Trophoblast cell (in vitro differentiated cells and primary cell): ENCODE measurements around the gene PARD3B.

ENCODE experiments used
- DNase-seq, 2 donors: peaks; one replicate each; pipeline ENCODE4 v3.0.0-alpha.2; 2016
- H2AFZ ChIP-seq: 2 replicates; pipeline ENCODE4 v1.6.1; 2013; ENCODE audit warnings: low read length, moderate library complexity, mild to moderate bottlenecking; ENCODE audit not compliant: insufficient read depth, poor library complexity
- H2AK5ac ChIP-seq: 2 replicates; pipeline ENCODE4 v1.6.1; 2013; ENCODE audit warnings: mild to moderate bottlenecking, low read length
- H2BK120ac ChIP-seq: 2 replicates; pipeline ENCODE4 v1.6.1; 2013; ENCODE audit warnings: low read length, mild to moderate bottlenecking, moderate library complexity; ENCODE audit not compliant: insufficient read depth, poor library complexity
- H2BK12ac ChIP-seq: 2 replicates; pipeline ENCODE4 v1.6.1; 2013; ENCODE audit warnings: mild to moderate bottlenecking, low read length, moderate library complexity
- H2BK5ac ChIP-seq: 2 replicates; pipeline ENCODE4 v1.6.1; 2013; ENCODE audit warnings: low read length, low read depth, moderate library complexity, mild to moderate bottlenecking; ENCODE audit not compliant: poor library complexity
- H3K14ac ChIP-seq: 2 replicates; pipeline ENCODE4 v1.6.1; 2013; ENCODE audit warnings: mild to moderate bottlenecking, low read length
- H3K18ac ChIP-seq: 2 replicates; pipeline ENCODE4 v1.6.1; 2013; ENCODE audit warnings: mild to moderate bottlenecking, low read length
- H3K23ac ChIP-seq: 2 replicates; pipeline ENCODE4 v1.6.1; 2013; ENCODE audit warnings: low read length
- H3K27ac ChIP-seq: 2 replicates; pipeline ENCODE4 v1.5.1; 2013; ENCODE audit warnings: low read depth, mild to moderate bottlenecking, inconsistent platforms, low read length, moderate library complexity
- H3K27me3 ChIP-seq: 2 replicates; pipeline ENCODE4 v1.6.1; 2013; ENCODE audit warnings: inconsistent platforms, mild to moderate bottlenecking, low read length, moderate library complexity; ENCODE audit not compliant: insufficient read depth
- H3K36me3 ChIP-seq, 2 experiments: 1 replicate in 1 of 2; 2 replicates in 1 of 2; pipeline ENCODE4 v1.6.1; 2013; ENCODE audit warnings: low read length in 2 of 2, mild to moderate bottlenecking in 2 of 2, moderate library complexity in 1 of 2; ENCODE audit not compliant: insufficient read depth in 2 of 2, control insufficient read depth in 1 of 2
- H3K4ac ChIP-seq: 2 replicates; pipeline ENCODE4 v1.6.1; 2013; ENCODE audit warnings: low read depth, mild to moderate bottlenecking, low read length, moderate library complexity
- H3K4me1 ChIP-seq, 2 experiments: 1 replicate in 1 of 2; 2 replicates in 1 of 2; pipeline ENCODE4 v1.6.1; 2013; ENCODE audit warnings: low read length in 2 of 2, mild to moderate bottlenecking in 2 of 2, moderate library complexity in 1 of 2; ENCODE audit not compliant: insufficient read depth in 2 of 2, control insufficient read depth in 1 of 2
- H3K4me2 ChIP-seq: 2 replicates; pipeline ENCODE4 v1.6.1; 2013; ENCODE audit warnings: inconsistent platforms, mild to moderate bottlenecking, low read length, moderate library complexity
- H3K4me3 ChIP-seq: 2 replicates; pipeline ENCODE4 v1.5.1; 2013; ENCODE audit warnings: mild to moderate bottlenecking, low read depth, low read length, inconsistent platforms
- H3K79me1 ChIP-seq: one replicate; pipeline ENCODE4 v1.6.1; 2013; ENCODE audit warnings: low read length
- H3K79me2 ChIP-seq: 2 replicates; pipeline ENCODE4 v1.6.1; 2013; ENCODE audit warnings: low read length, mild to moderate bottlenecking; ENCODE audit not compliant: control insufficient read depth, insufficient read depth, poor library complexity
- H3K9ac ChIP-seq: 2 replicates; pipeline ENCODE4 v1.6.1; 2013; ENCODE audit warnings: mild to moderate bottlenecking, low read length
- H3K9me3 ChIP-seq: 2 replicates; pipeline ENCODE4 v1.6.1; 2013; ENCODE audit warnings: low read depth, mild to moderate bottlenecking, control low read depth, inconsistent platforms, low read length; ENCODE audit not compliant: insufficient read depth
- H4K12ac ChIP-seq: 2 replicates; pipeline ENCODE4 v1.6.1; 2013; ENCODE audit warnings: low read depth, mild to moderate bottlenecking, low read length, moderate library complexity
- H4K8ac ChIP-seq: 2 replicates; pipeline ENCODE4 v1.6.1; 2013; ENCODE audit warnings: low read depth, mild to moderate bottlenecking, low read length, moderate library complexity
- H4K91ac ChIP-seq: one replicate; pipeline ENCODE4 v1.6.1; 2013; ENCODE audit warnings: low read depth, mild to moderate bottlenecking, low read length, moderate library complexity
- whole genome bisulfite sequencing: extraction: QIAGEN DNeasy Blood & Tissue Kit; methylation state at CpG from one replicate; pipeline ENCODE4 v1.1.7; 2013; ENCODE audit warnings: missing lambda C conversion rate; ENCODE audit not compliant: insufficient read length, insufficient coverage; ENCODE audit errors: extremely low coverage; 5-methylcytosine and 5-hydroxymethylcytosine counted together

Gene PARD3B

GRCh38 chr2:205482399-205483081 is 937.3 kb downstream of the PARD3B start:
- Histone ChIP-seq H3K36me3 (no peaks in the 10 kb centered on the region), H2BK5ac (no peak overlapping the region), H4K8ac (no peak overlapping the region), H4K91ac (no peak overlapping the region), H2AFZ (no peak overlapping the region), H3K4me3 (no peak overlapping the region), H3K4me1 (no peaks in the 10 kb centered on the region), H3K27ac (no peak overlapping the region), H3K14ac (no peak overlapping the region), H2AK5ac (no peak overlapping the region), H3K4ac (no peak overlapping the region), H3K27me3 (no peaks in the 10 kb centered on the region), H3K79me2 (peaks cover 2% of the 10 kb centered on the region), H3K23ac (no peak overlapping the region), H3K79me1 (no peaks in the 10 kb centered on the region), H2BK12ac (no peak overlapping the region), H3K9me3 (no peaks in the 10 kb centered on the region), H3K18ac (no peak overlapping the region), H3K4me2 (no peak overlapping the region), H4K12ac (no peak overlapping the region), H3K9ac (no peak overlapping the region), H2BK120ac (no peak overlapping the region)
- 100% methylated on average over 1 of the region's 8 CpGs for WGBS
- no peak for DNase-seq

- no peaks in the 10 kb centered on the region for H3K9me3 ChIP-seq
These were observed 937.8 kb downstream of the PARD3B start for GRCh38 chr2:205483095-205483494.

GRCh38 chr2:205484215-205484614 is 938.9 kb downstream of the PARD3B start:
- no peak overlapping the region for H2BK12ac ChIP-seq
- no peak overlapping the region for H4K8ac ChIP-seq
- no peak overlapping the region for H3K9ac ChIP-seq
- H3K27ac ChIP-seq: no peak overlapping the region
- H3K14ac ChIP-seq: no peak overlapping the region
- H3K9me3 ChIP-seq: no peaks in the 10 kb centered on the region
- no peak overlapping the region for H2BK5ac ChIP-seq
- H3K79me2 ChIP-seq: peaks cover 2% of the 10 kb centered on the region
- no peak overlapping the region for H2BK120ac ChIP-seq
- no peak overlapping the region for H4K12ac ChIP-seq
- H3K4me2 ChIP-seq: no peak overlapping the region
- DNase-seq: no peak
- H4K91ac ChIP-seq: no peak overlapping the region
- H3K4me1 ChIP-seq: no peaks in the 10 kb centered on the region
- no peak overlapping the region for H3K18ac ChIP-seq
- H2AFZ ChIP-seq: no peak overlapping the region
- no peak overlapping the region for H2AK5ac ChIP-seq
- H3K4me3 ChIP-seq: no peak overlapping the region
- no peaks in the 10 kb centered on the region for H3K36me3 ChIP-seq
- WGBS: no CpG with 5 or more reads among the region's 2 CpGs
- no peak overlapping the region for H3K4ac ChIP-seq
- no peaks in the 10 kb centered on the region for H3K79me1 ChIP-seq
- no peak overlapping the region for H3K23ac ChIP-seq
- no peaks in the 10 kb centered on the region for H3K27me3 ChIP-seq

More at GRCh38 chr2:205483095-205483494, 937.8 kb downstream of the PARD3B start:
- H3K79me2 ChIP-seq: peaks cover 2% of the 10 kb centered on the region
- H3K4ac ChIP-seq: no peak overlapping the region
- H4K91ac ChIP-seq: no peak overlapping the region
- no peaks in the 10 kb centered on the region for H3K27me3 ChIP-seq
- no peak overlapping the region for H3K4me3 ChIP-seq
- H3K79me1 ChIP-seq: no peaks in the 10 kb centered on the region
- no peak overlapping the region for H2AFZ ChIP-seq
- DNase-seq: no peak
- H3K27ac ChIP-seq: no peak overlapping the region
- no peak overlapping the region for H2AK5ac ChIP-seq
- no peak overlapping the region for H2BK5ac ChIP-seq
- no peaks in the 10 kb centered on the region for H3K36me3 ChIP-seq
- H4K8ac ChIP-seq: no peak overlapping the region
- no peak overlapping the region for H4K12ac ChIP-seq
- no peak overlapping the region for H3K4me2 ChIP-seq
- no peak overlapping the region for H3K18ac ChIP-seq
- no peak overlapping the region for H3K14ac ChIP-seq
- H3K9ac ChIP-seq: no peak overlapping the region
- no peaks in the 10 kb centered on the region for H3K4me1 ChIP-seq
- no peak overlapping the region for H2BK120ac ChIP-seq
- no peak overlapping the region for H3K23ac ChIP-seq
- no peak overlapping the region for H2BK12ac ChIP-seq

GRCh38 chr2:205484764-205485163 is 939.5 kb downstream of the PARD3B start:
- no peak overlapping the region for H3K18ac ChIP-seq
- H3K23ac ChIP-seq: no peak overlapping the region
- H3K4me3 ChIP-seq: no peak overlapping the region
- H3K4me1 ChIP-seq: no peaks in the 10 kb centered on the region
- H4K8ac ChIP-seq: no peak overlapping the region
- H3K79me2 ChIP-seq: peaks cover 2% of the 10 kb centered on the region
- no peak overlapping the region for H2AK5ac ChIP-seq
- no peak overlapping the region for H2AFZ ChIP-seq
- no CpG with 5 or more reads among the region's 4 CpGs for WGBS
- H4K91ac ChIP-seq: no peak overlapping the region
- H2BK12ac ChIP-seq: no peak overlapping the region
- no peaks in the 10 kb centered on the region for H3K36me3 ChIP-seq
- no peak overlapping the region for H3K9ac ChIP-seq
- H3K27ac ChIP-seq: no peak overlapping the region
- no peak for DNase-seq
- H2BK120ac ChIP-seq: no peak overlapping the region
- no peak overlapping the region for H3K4me2 ChIP-seq
- H3K9me3 ChIP-seq: no peaks in the 10 kb centered on the region
- H3K79me1 ChIP-seq: no peaks in the 10 kb centered on the region
- no peak overlapping the region for H3K14ac ChIP-seq
- no peak overlapping the region for H3K4ac ChIP-seq
- no peak overlapping the region for H2BK5ac ChIP-seq
- no peak overlapping the region for H4K12ac ChIP-seq
- H3K27me3 ChIP-seq: no peaks in the 10 kb centered on the region
